H9 (cell line): Measurements from ENCODE around the gene LETMD1. TPM values are rescaled to one million over a fixed set of nuclear protein-coding genes. Genes with fewer than 3 reads are reported as not detected.
A peak's percentile ranks its signal among the peaks of the same experiment; 100 is the strongest.

Source experiments
- DNase-seq: peaks from one replicate; pipeline ENCODE4 v3.0.0-alpha.2; 2017
- H2AFZ ChIP-seq: one replicate; pipeline ENCODE4 v1.6.1; 2013; ENCODE audit warnings: mild to moderate bottlenecking, low read length, control low read depth, moderate library complexity
- H2AK5ac ChIP-seq: 2 replicates; pipeline ENCODE4 v1.6.1; 2013; ENCODE audit warnings: low read length, control low read depth, mixed read lengths; ENCODE audit not compliant: insufficient read length
- H2BK120ac ChIP-seq: one replicate; pipeline ENCODE4 v1.6.1; 2013; ENCODE audit warnings: low read depth, mild to moderate bottlenecking, low read length, control low read depth, inconsistent platforms; ENCODE audit not compliant: poor library complexity, severe bottlenecking
- H2BK12ac ChIP-seq: 2 replicates; pipeline ENCODE4 v1.6.1; 2013; ENCODE audit warnings: low read length, control low read depth, mixed read lengths, low read depth; ENCODE audit not compliant: insufficient read length
- H2BK15ac ChIP-seq: 2 replicates; pipeline ENCODE4 v1.6.1; 2013; ENCODE audit warnings: low read depth, low read length, control low read depth
- H2BK20ac ChIP-seq: one replicate; pipeline ENCODE4 v1.6.1; 2013; ENCODE audit warnings: low read depth, mild to moderate bottlenecking, low read length, control low read depth, inconsistent platforms; ENCODE audit not compliant: poor library complexity, severe bottlenecking
- H2BK5ac ChIP-seq: 2 replicates; pipeline ENCODE4 v1.6.1; 2013; ENCODE audit warnings: low read length, control low read depth, mixed read lengths; ENCODE audit not compliant: insufficient read length
- H3K14ac ChIP-seq: 2 replicates; pipeline ENCODE4 v1.6.1; 2013; ENCODE audit warnings: low read length, control low read depth; ENCODE audit not compliant: insufficient read depth
- H3K18ac ChIP-seq: 2 replicates; pipeline ENCODE4 v1.6.1; 2013; ENCODE audit warnings: low read depth, mild to moderate bottlenecking, mixed read lengths, low read length, control low read depth; ENCODE audit not compliant: insufficient read length
- H3K23ac ChIP-seq: 2 replicates; pipeline ENCODE4 v1.6.1; 2013; ENCODE audit warnings: low read length, control low read depth, mixed read lengths, low read depth; ENCODE audit not compliant: insufficient read length
- H3K23me2 ChIP-seq: 2 replicates; pipeline ENCODE4 v1.6.1; 2013; ENCODE audit warnings: low read depth, mild to moderate bottlenecking, mixed read lengths, low read length, control low read depth; ENCODE audit not compliant: insufficient read length, poor library complexity, severe bottlenecking
- H3K27ac ChIP-seq: 2 replicates; pipeline ENCODE4 v1.5.1; 2013; ENCODE audit warnings: low read length, control low read depth, mixed read lengths, low read depth; ENCODE audit not compliant: insufficient read length
- H3K27me3 ChIP-seq: 2 replicates; pipeline ENCODE4 v1.6.1; 2013; ENCODE audit warnings: low read length, control low read depth, inconsistent platforms; ENCODE audit not compliant: insufficient read depth
- H3K4ac ChIP-seq: 2 replicates; pipeline ENCODE4 v1.6.1; 2013; ENCODE audit warnings: low read depth, mild to moderate bottlenecking, control low read depth, inconsistent platforms, low read length, moderate library complexity
- H3K4me1 ChIP-seq: 2 replicates; pipeline ENCODE4 v1.6.1; 2013; ENCODE audit warnings: low read length, control low read depth, inconsistent platforms; ENCODE audit not compliant: insufficient read depth
- H3K4me2 ChIP-seq: 2 replicates; pipeline ENCODE4 v1.6.1; 2013; ENCODE audit warnings: low read length, control low read depth, mixed read lengths; ENCODE audit not compliant: insufficient read length, insufficient read depth
- H3K56ac ChIP-seq: 2 replicates; pipeline ENCODE4 v1.6.1; 2013; ENCODE audit warnings: low read depth, mild to moderate bottlenecking, mixed read lengths, low read length, control low read depth; ENCODE audit not compliant: insufficient read length
- H3K79me1 ChIP-seq: 2 replicates; pipeline ENCODE4 v1.6.1; 2013; ENCODE audit warnings: low read depth, mild to moderate bottlenecking, moderate library complexity, low read length, control low read depth, inconsistent platforms; ENCODE audit not compliant: insufficient read depth, poor library complexity, severe bottlenecking
- H3K79me2 ChIP-seq: 2 replicates; pipeline ENCODE4 v1.6.1; 2013; ENCODE audit warnings: low read length, control low read depth, inconsistent platforms; ENCODE audit not compliant: insufficient read depth
- H3K9ac ChIP-seq: 2 replicates; pipeline ENCODE4 v1.6.1; 2013; ENCODE audit warnings: low read length, control low read depth, mixed read lengths; ENCODE audit not compliant: insufficient read length; ENCODE audit errors: extremely low read depth
- H3K9me3 ChIP-seq: one replicate; pipeline ENCODE4 v1.6.1; 2013; ENCODE audit warnings: low read depth, low read length, inconsistent platforms; ENCODE audit not compliant: control insufficient read depth
- H3T11ph ChIP-seq: one replicate; pipeline ENCODE4 v1.6.1; 2013; ENCODE audit warnings: mild to moderate bottlenecking, low read length, control low read depth, inconsistent platforms
- H4K20me1 ChIP-seq: one replicate; pipeline ENCODE4 v1.6.1; 2013; ENCODE audit not compliant: control insufficient read depth, insufficient read length, insufficient read depth
- H4K5ac ChIP-seq: 2 replicates; pipeline ENCODE4 v1.6.1; 2013; ENCODE audit warnings: low read depth, mild to moderate bottlenecking, mixed read lengths, low read length, control low read depth; ENCODE audit not compliant: insufficient read length
- H4K8ac ChIP-seq: replicated peaks from 2 replicates; pipeline ENCODE4 v1.6.1; 2013; ENCODE audit warnings: low read length, control low read depth, mixed read lengths, low read depth; ENCODE audit not compliant: insufficient read length
- H4K91ac ChIP-seq: 2 replicates; pipeline ENCODE4 v1.6.1; 2013; ENCODE audit warnings: low read depth, mild to moderate bottlenecking, moderate library complexity, mixed read lengths, low read length, control low read depth; ENCODE audit not compliant: insufficient read length
- H3K27ac Mint-ChIP-seq, 3 experiments: 2 replicates in 2 of 3; 3 replicates in 1 of 3; pipeline ENCODE4 v1.8.0; 2020 to 2021; ENCODE audit warnings: mixed read lengths in 3 of 3, mild to moderate bottlenecking in 1 of 3, moderate library complexity in 1 of 3
- H3K27me3 Mint-ChIP-seq: 2 replicates; pipeline ENCODE4 v1.8.0; 2021; ENCODE audit warnings: low read depth, mild to moderate bottlenecking, moderate library complexity, mixed read lengths
- H3K36me3 Mint-ChIP-seq, 3 experiments: 2 replicates in 2 of 3; 3 replicates in 1 of 3; pipeline ENCODE4 v1.8.0; 2020 to 2021; ENCODE audit warnings: low read depth in 3 of 3, mixed read lengths in 3 of 3; ENCODE audit not compliant: insufficient read depth in 1 of 3
- H3K4me1 Mint-ChIP-seq, 2 experiments: 2 replicates each; pipeline ENCODE4 v1.8.0; 2020; ENCODE audit warnings: mixed read lengths in 2 of 2
- H3K4me3 Mint-ChIP-seq, 2 experiments: 2 replicates in 1 of 2; 3 replicates in 1 of 2; pipeline ENCODE4 v1.8.0; 2020 to 2021; ENCODE audit warnings: mild to moderate bottlenecking in 2 of 2, mixed read lengths in 2 of 2, moderate library complexity in 1 of 2
- H3K9me3 Mint-ChIP-seq, 2 experiments: 2 replicates in 1 of 2; 3 replicates in 1 of 2; pipeline ENCODE4 v1.8.0; 2020; ENCODE audit warnings: mild to moderate bottlenecking in 2 of 2, mixed read lengths in 2 of 2, moderate library complexity in 1 of 2
- WGBS: extraction: QIAGEN DNeasy Blood & Tissue Kit; methylation state at CpG from one replicate; pipeline ENCODE4 v1.1.7; 2013; ENCODE audit warnings: missing lambda C conversion rate, low lambda C conversion rate, mixed read lengths; ENCODE audit not compliant: insufficient read length; ENCODE audit errors: extremely low coverage; 5-methylcytosine and 5-hydroxymethylcytosine counted together
- total RNA-seq: library from RNA; stranded (reverse); gene quantifications from 2 replicates; pipeline ENCODE4 v1.2.1, GENCODE V29; 2021
- TF ChIP-seq, protein P1 (sequence below): fragments of 200-600 bp; sonication (generic); conservative IDR thresholded peaks from 3 replicates; pipeline ENCODE4 v1.8.0; 2021; ENCODE audit warnings: antibody characterized with exemption, mild to moderate bottlenecking

Gene LETMD1
- total RNA-seq, 1 experiment from 2014 or later: 34.9 TPM

GRCh38 chr12:51049525-51049924, 1.4 kb downstream of the LETMD1 start:
- WGBS: no CpG with 5 or more reads among the region's 3 CpGs

More at GRCh38 chr12:51049525-51049924, 1.4 kb downstream of the LETMD1 start:
- H4K20me1 ChIP-seq: no peaks in the 10 kb centered on the region
- H4K91ac ChIP-seq: no peak overlapping the region
- H3K79me2 ChIP-seq: no peaks in the 10 kb centered on the region
- no peak overlapping the region for H3K56ac ChIP-seq
- H2AFZ ChIP-seq: no peak overlapping the region
- no peak overlapping the region for H2BK15ac ChIP-seq
- Mint-ChIP-seq H3K4me3 (peak overlapping the region; percentile 88 to 94; a peak in 4 of 5 replicates), H3K36me3 (peaks cover 11 to 21% (median 20%) of the 10 kb centered on the region in 3 experiments; a peak in 6 of 7 replicates), H3K27ac (no peak overlapping the region), H3K27me3 (no peaks in the 10 kb centered on the region), H3K4me1 (peaks cover 11 to 16% of the 10 kb centered on the region in 2 experiments), H3K9me3 (no peaks in the 10 kb centered on the region; a peak in 1 of 5 replicates)
- no peak overlapping the region for H2BK20ac ChIP-seq
- no peaks in the 10 kb centered on the region for H3K9me3 ChIP-seq
- H3K18ac ChIP-seq: no peak overlapping the region
- H3K4me2 ChIP-seq: peak overlapping the region; percentile 92
- H3K14ac ChIP-seq: no peak overlapping the region
- H2AK5ac ChIP-seq: no peak overlapping the region
- DNase-seq: no peak
- no peak overlapping the region for H4K5ac ChIP-seq
- no peak overlapping the region for H4K8ac ChIP-seq
- no peaks in the 10 kb centered on the region for H3K27me3 ChIP-seq
- TF ChIP-seq, protein P1, sequence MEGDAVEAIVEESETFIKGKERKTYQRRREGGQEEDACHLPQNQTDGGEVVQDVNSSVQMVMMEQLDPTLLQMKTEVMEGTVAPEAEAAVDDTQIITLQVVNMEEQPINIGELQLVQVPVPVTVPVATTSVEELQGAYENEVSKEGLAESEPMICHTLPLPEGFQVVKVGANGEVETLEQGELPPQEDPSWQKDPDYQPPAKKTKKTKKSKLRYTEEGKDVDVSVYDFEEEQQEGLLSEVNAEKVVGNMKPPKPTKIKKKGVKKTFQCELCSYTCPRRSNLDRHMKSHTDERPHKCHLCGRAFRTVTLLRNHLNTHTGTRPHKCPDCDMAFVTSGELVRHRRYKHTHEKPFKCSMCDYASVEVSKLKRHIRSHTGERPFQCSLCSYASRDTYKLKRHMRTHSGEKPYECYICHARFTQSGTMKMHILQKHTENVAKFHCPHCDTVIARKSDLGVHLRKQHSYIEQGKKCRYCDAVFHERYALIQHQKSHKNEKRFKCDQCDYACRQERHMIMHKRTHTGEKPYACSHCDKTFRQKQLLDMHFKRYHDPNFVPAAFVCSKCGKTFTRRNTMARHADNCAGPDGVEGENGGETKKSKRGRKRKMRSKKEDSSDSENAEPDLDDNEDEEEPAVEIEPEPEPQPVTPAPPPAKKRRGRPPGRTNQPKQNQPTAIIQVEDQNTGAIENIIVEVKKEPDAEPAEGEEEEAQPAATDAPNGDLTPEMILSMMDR: no peak
- no peak overlapping the region for H3T11ph ChIP-seq
- no peaks in the 10 kb centered on the region for H3K79me1 ChIP-seq
- no peak overlapping the region for H3K9ac ChIP-seq
- no peak overlapping the region for H2BK12ac ChIP-seq
- H3K23me2 ChIP-seq: peaks cover 6% of the 10 kb centered on the region
- H2BK5ac ChIP-seq: no peak overlapping the region
- 0 out of 2 replicates have a peak, but pooled peaks cover 2% of the 10 kb centered on the region for H3K4me1 ChIP-seq
- no peak overlapping the region for H3K4ac ChIP-seq
- no peak overlapping the region for H2BK120ac ChIP-seq
- H3K27ac ChIP-seq: no peak overlapping the region
- H3K23ac ChIP-seq: no peak overlapping the region
